GM23338 (cell line): Measurements from ENCODE around the gene ATG16L2. TPM values are rescaled to one million over a fixed set of nuclear protein-coding genes. Genes with fewer than 3 reads are reported as not detected.

Experiments
- ATAC-seq: fragments of 200-7000 bp; cut with Tn5 transposase; 3 replicates; pipeline ENCODE4 v1.9.1; 2020
- DNase-seq: peaks from one replicate; pipeline ENCODE4 v3.0.0-alpha.2; 2015; ENCODE audit warnings: low spot score
- H2AFZ ChIP-seq: fragments of 200-600 bp; sonication (generic); 2 replicates; pipeline ENCODE4 v1.8.0; 2016; ENCODE audit warnings: antibody characterized with exemption, mild to moderate bottlenecking, moderate library complexity
- H3F3A ChIP-seq: fragments of 200-600 bp; sonication (generic); replicated peaks from 2 replicates; pipeline ENCODE4 v1.8.0; 2017; ENCODE audit warnings: antibody characterized with exemption, mixed run types, low read depth
- H3K27ac ChIP-seq: fragments of 200-600 bp; sonication (generic); 2 replicates; pipeline ENCODE4 v1.6.1; 2016; ENCODE audit warnings: low read depth
- H3K27me3 ChIP-seq: fragments of 200-600 bp; sonication (generic); 2 replicates; pipeline ENCODE4 v1.8.0; 2016; ENCODE audit warnings: mild to moderate bottlenecking, mixed run types, moderate library complexity; ENCODE audit not compliant: insufficient read depth
- H3K36me3 ChIP-seq: fragments of 200-600 bp; sonication (generic); 2 replicates; pipeline ENCODE4 v1.8.0; 2016; ENCODE audit warnings: mild to moderate bottlenecking; ENCODE audit not compliant: insufficient read depth
- H3K4me1 ChIP-seq: fragments of 200-600 bp; sonication (generic); 2 replicates; pipeline ENCODE4 v1.8.0; 2016; ENCODE audit warnings: mild to moderate bottlenecking, moderate library complexity; ENCODE audit not compliant: insufficient read depth
- H3K4me2 ChIP-seq: fragments of 200-600 bp; sonication (generic); 2 replicates; pipeline ENCODE4 v1.7.1; 2017; ENCODE audit warnings: mixed run types
- H3K4me3 ChIP-seq: fragments of 200-600 bp; sonication (generic); 2 replicates; pipeline ENCODE4 v1.6.1; 2016; ENCODE audit warnings: mixed run types
- H3K79me2 ChIP-seq: fragments of 200-600 bp; sonication (generic); replicated peaks from 2 replicates; pipeline ENCODE4 v1.8.0; 2017; ENCODE audit warnings: mild to moderate bottlenecking; ENCODE audit not compliant: insufficient read depth
- H3K9me2 ChIP-seq: fragments of 200-600 bp; sonication (generic); 2 replicates; pipeline ENCODE4 v1.8.0; 2017; ENCODE audit not compliant: insufficient read depth
- H4K20me1 ChIP-seq: fragments of 200-600 bp; sonication (generic); replicated peaks from 2 replicates; pipeline ENCODE4 v1.8.0; 2017; ENCODE audit warnings: mild to moderate bottlenecking; ENCODE audit not compliant: insufficient read depth
- H3K27ac Mint-ChIP-seq: 2 replicates; pipeline ENCODE4 v1.8.0; 2020; ENCODE audit warnings: inconsistent platforms, mild to moderate bottlenecking, moderate library complexity, mixed read lengths
- H3K27me3 Mint-ChIP-seq: 3 replicates; pipeline ENCODE4 v1.8.0; 2022; ENCODE audit warnings: low read depth, mild to moderate bottlenecking, moderate library complexity, mixed read lengths, inconsistent platforms; ENCODE audit not compliant: insufficient read depth, poor library complexity
- H3K36me3 Mint-ChIP-seq: 3 replicates; pipeline ENCODE4 v1.8.0; 2021; ENCODE audit warnings: low read depth, mild to moderate bottlenecking, inconsistent platforms, moderate library complexity, mixed read lengths
- H3K4me1 Mint-ChIP-seq: 3 replicates; pipeline ENCODE4 v1.8.0; 2020; ENCODE audit warnings: mild to moderate bottlenecking, inconsistent platforms, mixed read lengths
- H3K4me3 Mint-ChIP-seq: 3 replicates; pipeline ENCODE4 v1.8.0; 2021; ENCODE audit warnings: moderate library complexity, mild to moderate bottlenecking, inconsistent platforms, mixed read lengths
- H3K9me3 Mint-ChIP-seq: 3 replicates; pipeline ENCODE4 v1.8.0; 2020; ENCODE audit warnings: moderate library complexity, mild to moderate bottlenecking, inconsistent platforms, mixed read lengths
- CTCF ChIP-seq, 2 experiments: fragments of 200-600 bp in 1 of 2; sonication (generic) in 1 of 2; conservative IDR thresholded peaks; 2 replicates each; pipeline versions ENCODE4 v1.5.1 to v1.6.1; 2016 to 2017; ENCODE audit warnings: antibody characterized with exemption in 2 of 2, low read depth in 2 of 2, mild to moderate bottlenecking in 2 of 2, moderate library complexity in 1 of 2
- ETS1 ChIP-seq: IDR thresholded peaks from 2 replicates; pipeline ENCODE4 v1.6.1; 2016; ENCODE audit warnings: antibody characterized with exemption
- EZH2phosphoT487 ChIP-seq: fragments of 200-600 bp; sonication (generic); IDR thresholded peaks from one replicate; pipeline ENCODE4 v1.8.1; 2018; ENCODE audit warnings: antibody characterized with exemption; ENCODE audit not compliant: unreplicated experiment
- JUNB ChIP-seq: IDR thresholded peaks from one replicate; pipeline ENCODE4 v1.6.1; 2016; ENCODE audit warnings: antibody characterized with exemption; ENCODE audit not compliant: unreplicated experiment
- NANOG ChIP-seq: IDR thresholded peaks from 2 replicates; pipeline ENCODE4 v1.6.1; 2016; ENCODE audit warnings: antibody characterized with exemption, borderline replicate concordance
- POLR2AphosphoS5 ChIP-seq: IDR thresholded peaks from 2 replicates; pipeline ENCODE4 v1.6.1; 2016; ENCODE audit warnings: antibody characterized with exemption, low read depth
- REST ChIP-seq: IDR thresholded peaks from one replicate; pipeline ENCODE4 v1.6.1; 2018; ENCODE audit warnings: antibody characterized with exemption; ENCODE audit not compliant: unreplicated experiment
- STAT1 ChIP-seq: IDR thresholded peaks from one replicate; pipeline ENCODE4 v1.6.1; 2016; ENCODE audit warnings: antibody characterized with exemption; ENCODE audit not compliant: unreplicated experiment
- ZNF114 ChIP-seq: fragments of 250-450 bp; sonication (Bioruptor Pico); IDR thresholded peaks from 2 replicates; pipeline ENCODE4 v1.5.0; 2020; ENCODE audit warnings: mild to moderate bottlenecking, moderate library complexity
- ZNF331 ChIP-seq: fragments of 250-450 bp; sonication (Bioruptor Pico); IDR thresholded peaks from 2 replicates; pipeline ENCODE4 v1.5.0; 2020; ENCODE audit warnings: low read depth, mild to moderate bottlenecking, moderate library complexity
- ZNF462 ChIP-seq: fragments of 250-450 bp; sonication (Bioruptor Pico); IDR thresholded peaks from 2 replicates; pipeline ENCODE4 v1.5.0; 2020; ENCODE audit warnings: mild to moderate bottlenecking, moderate library complexity
- polyA plus RNA-seq: library from polyadenylated mRNA; unstranded; fragments of >200 nt; fragmentation: Nextera tagmentation; extraction: Ambion mirVana; gene quantifications from 2 replicates; pipeline ENCODE4 v1.2.1, GENCODE V29; 2016
- total RNA-seq: library from RNA; depleted of rRNA; stranded (reverse); fragments of >200 nt; shearing (Covaris generic); gene quantifications from 2 replicates; pipeline ENCODE4 v1.2.3, GENCODE V29; 2014

The ATG16L2 gene
- total and polyA plus RNA-seq, 2 experiments from 2014 or later, result 9.6 to 24.6 TPM

- Mint-ChIP-seq H3K36me3 (no peaks in the 10 kb centered on the region), H3K27me3 (no peaks in the 10 kb centered on the region), H3K9me3 (no peaks in the 10 kb centered on the region), H3K4me1 (peaks cover 8% of the 10 kb centered on the region; the same call in 1 of the 3 replicates), H3K4me3 (no peak overlapping the region), H3K27ac (no peak overlapping the region)
- Histone ChIP-seq H4K20me1 (no peaks in the 10 kb centered on the region; the same call in 1 of the 2 replicates), H3K4me3 (no peak overlapping the region), H3K36me3 (no peaks in the 10 kb centered on the region), H3F3A (peaks cover 4% of the 10 kb centered on the region; the same call in 1 of the 2 replicates), H3K27ac (no peak overlapping the region), H3K27me3 (no peaks in the 10 kb centered on the region), H2AFZ (no peak overlapping the region), H3K79me2 (no peaks in the 10 kb centered on the region), H3K4me1 (no peaks in the 10 kb centered on the region), H3K9me2 (no peaks in the 10 kb centered on the region), H3K4me2 (no peak overlapping the region)
- TF ChIP-seq EZH2phosphoT487 (no peak), ZNF114 (CRISPR knock-in tag) (no peak), ETS1 (no peak), ZNF331 (CRISPR knock-in tag) (no peak), NANOG (no peak), ZNF462 (CRISPR knock-in tag) (no peak), POLR2AphosphoS5 (no peak), CTCF (conservative IDR thresholded peaks at IDR 0.05; ENCODE audit: low read depth in 2 of 2) (no peak), STAT1 (no peak), REST (no peak), JUNB (no peak)
- no peak for ATAC-seq
- no peak for DNase-seq
These were observed 28.6 kb downstream of the ATG16L2 start for GRCh38 chr11:72842653-72843330.
